ENCODE data around the gene SCUBE2. TPM values are rescaled to one million over a fixed set of nuclear protein-coding genes. Genes with fewer than 3 reads are reported as not detected.
A peak's percentile ranks its signal among the peaks of the same experiment; 100 is the strongest.

The SCUBE2 gene
- total and polyA plus RNA-seq, 2 of the 4 experiments (the other 2 are of a cell fraction), result 0.43 to 0.72 TPM

GRCh38 chr11:8989453-8989852 is 101.9 kb downstream of the SCUBE2 start:
- no TSS peak for BruUV-seq (replicated peaks)
- H3K36me3 ChIP-seq (ENCODE audit: control insufficient read depth, insufficient read depth, low read length), result peaks cover 3% of the 10 kb centered on the region; the same call in 1 of the 2 replicates
- peak overlapping the region; percentile 5; the same call in 1 of the 2 replicates for H3K4ac ChIP-seq (ENCODE audit: low read depth, low read length)
- no peak overlapping the region for H3K9ac ChIP-seq (ENCODE audit: low read depth, low read length)
- DNase-seq, result peak; percentile 57
- no peak overlapping the region for H2AK5ac ChIP-seq (ENCODE audit: low read depth, low read length)
- H2BK15ac ChIP-seq (ENCODE audit: low read depth, low read length), result no peak overlapping the region
- intact Hi-C loops (cut with micrococcal nuclease), result no loop called here
- peak overlapping the region; percentile 14; the same call in 1 of the 2 replicates for H3K18ac ChIP-seq (ENCODE audit: low read depth, low read length)
- peak; percentile 79 for ATAC-seq (ENCODE audit: low read depth)
- peak overlapping the region; percentile 10; the same call in 1 of the 2 replicates for H3K4me2 ChIP-seq (ENCODE audit: low read depth, low read length)
- peaks cover 5% of the 10 kb centered on the region for H3K9me1 ChIP-seq (ENCODE audit: insufficient read depth, low read length)
- H4K91ac ChIP-seq (ENCODE audit: insufficient read depth, low read depth, low read length), result no peak overlapping the region
- H2BK5ac ChIP-seq (ENCODE audit: low read depth, low read length, poor library complexity, severe bottlenecking), result peak overlapping the region; percentile 12
- no CpG with 5 or more reads among the region's 1 CpG for WGBS, 2 experiments (ENCODE audit: extremely low coverage in 2 of 2, insufficient read length in 1 of 2)
- H2BK120ac ChIP-seq (ENCODE audit: low read depth, low read length), result no peak overlapping the region
- no peak overlapping the region; the same call in 1 of the 2 replicates for H3K23ac ChIP-seq (ENCODE audit: low read depth, low read length)
- in situ Hi-C loops (cut with MboI; ENCODE audit: low sequenced_read_pairs), result no loop called here
- no peak overlapping the region for H3K4me3 ChIP-seq (ENCODE audit: insufficient read depth, low read depth, low read length)
- peaks cover 7 to 13% of the 10 kb centered on the region in 2 experiments; a peak in 1 of 4 replicates for H3K79me1 ChIP-seq (ENCODE audit: low read depth in 1 of 2, low read length in 2 of 2)
- H2BK20ac ChIP-seq (ENCODE audit: low read depth, low read length), result no peak overlapping the region
- H3K56ac ChIP-seq (ENCODE audit: extremely low read depth, insufficient read depth, low read length), result no peak overlapping the region
- no peak for TF ChIP-seq MAZ (IDR thresholded peaks at IDR 0.05; ENCODE audit: borderline replicate concordance, low read depth, low read length)
- no peak for TF ChIP-seq NFE2L2 (IDR thresholded peaks at IDR 0.05; ENCODE audit: low read depth, low read length)
- TF ChIP-seq, protein P1, sequence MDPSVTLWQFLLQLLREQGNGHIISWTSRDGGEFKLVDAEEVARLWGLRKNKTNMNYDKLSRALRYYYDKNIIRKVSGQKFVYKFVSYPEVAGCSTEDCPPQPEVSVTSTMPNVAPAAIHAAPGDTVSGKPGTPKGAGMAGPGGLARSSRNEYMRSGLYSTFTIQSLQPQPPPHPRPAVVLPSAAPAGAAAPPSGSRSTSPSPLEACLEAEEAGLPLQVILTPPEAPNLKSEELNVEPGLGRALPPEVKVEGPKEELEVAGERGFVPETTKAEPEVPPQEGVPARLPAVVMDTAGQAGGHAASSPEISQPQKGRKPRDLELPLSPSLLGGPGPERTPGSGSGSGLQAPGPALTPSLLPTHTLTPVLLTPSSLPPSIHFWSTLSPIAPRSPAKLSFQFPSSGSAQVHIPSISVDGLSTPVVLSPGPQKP (IDR thresholded peaks at IDR 0.05; ENCODE audit: borderline replicate concordance, low read depth, low read length), result no peak
- TF ChIP-seq SMC3 (IDR thresholded peaks at IDR 0.05; ENCODE audit: low read depth, low read length), result no peak
- TF ChIP-seq FOS (IDR thresholded peaks at IDR 0.05; ENCODE audit: low read depth, low read length), result peak; percentile 20; the same call in 1 of the 2 replicates
- TF ChIP-seq MXI1 (IDR thresholded peaks at IDR 0.05; ENCODE audit: borderline replicate concordance, low read depth, low read length), result no peak
- no peak for TF ChIP-seq POLR2A (IDR thresholded peaks at IDR 0.05; ENCODE audit: low read depth, low read length)
- TF ChIP-seq CEBPB (IDR thresholded peaks at IDR 0.05; ENCODE audit: low read depth, low read length), result peak; percentile 60
- TF ChIP-seq USF2 (IDR thresholded peaks at IDR 0.05; ENCODE audit: low read depth, low read length), result no peak
- no peaks in the 10 kb centered on the region for H3K27me3 ChIP-seq (ENCODE audit: control insufficient read depth, insufficient read depth, low read length)
- 0 out of 2 replicates have a peak, but pooled peaks cover 4% of the 10 kb centered on the region for H4K20me1 ChIP-seq (ENCODE audit: insufficient read depth, low read length)
- no peak overlapping the region for H2AFZ ChIP-seq (replicated peaks; ENCODE audit: low read length, poor library complexity)
- no peaks in the 10 kb centered on the region for H3K9me3 ChIP-seq (ENCODE audit: control insufficient read depth, insufficient read depth, low read length)
- dilution Hi-C loops (cut with HindIII; ENCODE audit: low sequenced_read_pairs, unreplicated experiment), result no loop called here
- no peak overlapping the region for H3K27ac ChIP-seq (ENCODE audit: insufficient read depth, low read length)
- no peak overlapping the region for H2AK9ac ChIP-seq (replicated peaks; ENCODE audit: low read depth, low read length, poor library complexity)
- H3K14ac ChIP-seq (replicated peaks; ENCODE audit: low read depth, low read length), result peak overlapping the region; percentile 83
- no peak overlapping the region; a peak in 1 of 4 replicates for H4K8ac ChIP-seq (ENCODE audit: low read depth in 2 of 2, low read length in 2 of 2)
- peaks cover 5% of the 10 kb centered on the region for H3K4me1 ChIP-seq (ENCODE audit: control insufficient read depth, insufficient read depth, low read length)
- CTCF ChIA-PET, result interaction anchor here (0.5 kb wide), 1 partner anchor 127 kb away, joined by 4 read pairs; no protein-coding TSS in a partner anchor
- POLR2A ChIA-PET (ENCODE audit: unreplicated experiment), result no interaction called here
- H4K5ac ChIP-seq (ENCODE audit: low read depth, low read length), result no peak overlapping the region; the same call in 1 of the 2 replicates

Measured in IMR-90 (cell line).